NCI-H345 (cell line): ENCODE results near the gene CH25H.

Experiments
- DNase-seq: peaks from one replicate; lab custom pipeline; 2025; lab: John Stamatoyannopoulos, UW

Gene CH25H

GRCh38 chr10:89228962-89229361 lies 21.8 kb upstream of the CH25H start:
- no peak for DNase-seq

- DNase-seq = no peak
Measured at GRCh38 chr10:89228146-89228545, 21.0 kb upstream of the CH25H start.

- no peak for DNase-seq
Measured at GRCh38 chr10:89226891-89227290, 19.8 kb upstream of the CH25H start.

GRCh38 chr10:89224739-89225443 lies 17.8 kb upstream of the CH25H start:
- DNase-seq = no peak

- DNase-seq = no peak
Measured at GRCh38 chr10:89221919-89222318, 14.8 kb upstream of the CH25H start.

- DNase-seq = no peak
Measured at GRCh38 chr10:89219513-89220218, 12.5 kb upstream of the CH25H start.

- peak; percentile 51 for DNase-seq
Measured at GRCh38 chr10:89217057-89217990, 10.2 kb upstream of the CH25H start.

- no peak for DNase-seq
Measured at GRCh38 chr10:89216056-89216455, 8.9 kb upstream of the CH25H start.

- no peak for DNase-seq
Measured at GRCh38 chr10:89215511-89215910, 8.4 kb upstream of the CH25H start.

GRCh38 chr10:89214566-89215165 lies 7.5 kb upstream of the CH25H start:
- DNase-seq = no peak

- peak; percentile 18 for DNase-seq
Measured at GRCh38 chr10:89213191-89213808, 6.2 kb upstream of the CH25H start.

- DNase-seq = no peak
Measured at GRCh38 chr10:89210794-89211425, 3.8 kb upstream of the CH25H start.

- no peak for DNase-seq
Measured at GRCh38 chr10:89209718-89210117, 2.6 kb upstream of the CH25H start.

GRCh38 chr10:89207801-89208551 lies 859 bp upstream of the CH25H start:
- DNase-seq = peak; percentile 12

GRCh38 chr10:89206402-89207180 lies 526 bp downstream of the CH25H start:
- peak; percentile 17 for DNase-seq

GRCh38 chr10:89204621-89205185 lies 2.4 kb downstream of the CH25H start:
- DNase-seq = no peak

GRCh38 chr10:89203237-89203636 lies 3.9 kb downstream of the CH25H start:
- DNase-seq = no peak

GRCh38 chr10:89202033-89202425 lies 5.1 kb downstream of the CH25H start:
- DNase-seq = no peak

- DNase-seq = no peak
Measured at GRCh38 chr10:89201345-89202032, 5.6 kb downstream of the CH25H start.
